Dedifferentiated amniotic fluid mesenchymal stem cell (primary cell): ENCODE results near the gene F9.
"Not testable (repeated sequence)": the region's sequence is repeated elsewhere in the genome, so short reads cannot be mapped to it uniquely, and the experiment has no call there.

ENCODE experiments used
- DNase-seq: peaks from one replicate; pipeline ENCODE4 v3.0.0-alpha.2; 2016; ENCODE audit errors: extremely low spot score

F9 gene

GRCh38 chrX:139530550-139530949 lies at the start of gene F9:
Gene F9, plus strand, starts transcription at chrX:139530739. Its CDS starts 26 bp downstream, at chrX:139530765.
- no peak for DNase-seq

GRCh38 chrX:139483699-139484098 lies 46.8 kb upstream of the F9 start:
- no peak for DNase-seq

GRCh38 chrX:139484591-139484990 lies 45.9 kb upstream of the F9 start:
- DNase-seq, result no peak

GRCh38 chrX:139495324-139495723 lies 35.2 kb upstream of the F9 start:
- no peak for DNase-seq

GRCh38 chrX:139506333-139506732 lies 24.2 kb upstream of the F9 start:
- no peak for DNase-seq

GRCh38 chrX:139508099-139508498 lies 22.4 kb upstream of the F9 start:
- no peak for DNase-seq

- DNase-seq, result no peak
Measured at GRCh38 chrX:139518475-139518874, 12.1 kb upstream of the F9 start.

GRCh38 chrX:139528829-139529228 lies 1.7 kb upstream of the F9 start:
- not testable (repeated sequence) for DNase-seq

- no peak for DNase-seq
Measured at GRCh38 chrX:139532834-139533233, 2.3 kb downstream of the F9 start.

GRCh38 chrX:139533444-139533843 lies 2.9 kb downstream of the F9 start:
- DNase-seq, result no peak

GRCh38 chrX:139538907-139539790 lies 8.6 kb downstream of the F9 start:
- no peak for DNase-seq

- DNase-seq, result no peak
Measured at GRCh38 chrX:139542652-139543051, 12.1 kb downstream of the F9 start.

- no peak for DNase-seq
Measured at GRCh38 chrX:139543920-139544319, 13.4 kb downstream of the F9 start.

- DNase-seq, result no peak
Measured at GRCh38 chrX:139544591-139544990, 14.1 kb downstream of the F9 start.

- no peak for DNase-seq
Measured at GRCh38 chrX:139554376-139554775, 23.8 kb downstream of the F9 start.

GRCh38 chrX:139554991-139555675 lies 24.6 kb downstream of the F9 start:
- no peak for DNase-seq

- no peak for DNase-seq
Measured at GRCh38 chrX:139559383-139560042, 29.0 kb downstream of the F9 start.

- no peak for DNase-seq
Measured at GRCh38 chrX:139560221-139560620, 29.7 kb downstream of the F9 start.

GRCh38 chrX:139563251-139563650 lies 32.7 kb downstream of the F9 start:
- no peak for DNase-seq

- no peak for DNase-seq
Measured at GRCh38 chrX:139566981-139567380, 36.4 kb downstream of the F9 start.

- DNase-seq, result no peak
Measured at GRCh38 chrX:139581068-139581467, 50.5 kb downstream of the F9 start.

- DNase-seq, result no peak
Measured at GRCh38 chrX:139585613-139586012, 55.1 kb downstream of the F9 start.

- DNase-seq, result no peak
Measured at GRCh38 chrX:139596068-139596467, 65.5 kb downstream of the F9 start.
